HepG2 (cell line): ENCODE data around the gene ACTN4. TPM values are rescaled to one million over a fixed set of nuclear protein-coding genes. Genes with fewer than 3 reads are reported as not detected.

Experiments used
- ATAC-seq: fragments of 200-7000 bp; cut with Tn5 transposase; 3 replicates; pipeline ENCODE4 v1.9.1; 2020; ENCODE audit warnings: mild to moderate bottlenecking, moderate library complexity
- BruUV-seq: library from RNA; stranded (reverse); fragments of 400-500 nt; replicated peaks from 2 replicates; lab custom pipeline; 2021; lab: Mats Ljungman, UMichigan
- CTCF ChIA-PET: fragments of 300-600 bp; formaldehyde crosslinking; extraction: SDS; loops from one replicate; lab custom pipeline; 2021; ENCODE audit warnings: low total read pairs, inconsistent platforms, low intra/inter-chr PET ratio; lab: Yijun Ruan, JAX
- POLR2A ChIA-PET: fragments of 350-600 bp; sonication (Branson Sonifier 250); formaldehyde crosslinking; loops from one replicate; lab custom pipeline; 2020; ENCODE audit warnings: antibody characterized with exemption, inconsistent platforms; lab: Yijun Ruan, JAX
- DNase-seq: peaks from one replicate; pipeline ENCODE4 v3.0.0-alpha.2; 2015; ENCODE audit warnings: low spot score
- FAIRE-seq: peaks from 3 replicates; lab custom pipeline; 2011; peaks lifted over from hg19 to GRCh38; lab: Jason Lieb, UNC
- H2AFZ ChIP-seq: one replicate; pipeline ENCODE4 v1.6.1; 2011; ENCODE audit warnings: low read length, inconsistent platforms
- H3K27ac ChIP-seq: fragments of 300-600 bp; 3 replicates; pipeline ENCODE4 v1.8.0; 2011; ENCODE audit warnings: mixed run types, mild to moderate bottlenecking, mixed read lengths, low read length, inconsistent platforms; ENCODE audit not compliant: insufficient read depth; ENCODE audit errors: extremely low read length
- H3K27me3 ChIP-seq, 2 experiments: fragments of 200-600 bp in 1 of 2; 2 replicates in 1 of 2; 3 replicates in 1 of 2; pipeline versions ENCODE4 v1.6.0 to v1.8.0; 2011; ENCODE audit warnings: low read length in 2 of 2, mild to moderate bottlenecking in 2 of 2, moderate library complexity in 2 of 2, inconsistent platforms in 1 of 2; ENCODE audit not compliant: insufficient read depth in 2 of 2, control insufficient read depth in 1 of 2
- H3K36me3 ChIP-seq, 2 experiments: fragments of 200-600 bp in 1 of 2; replicated peaks in 1 of 2; 2 replicates in 1 of 2; 3 replicates in 1 of 2; pipeline versions ENCODE4 v1.5.1 to v1.8.0; 2011; ENCODE audit warnings: low read length in 2 of 2, inconsistent platforms in 1 of 2; ENCODE audit not compliant: insufficient read depth in 2 of 2, control insufficient read depth in 1 of 2
- H3K4me1 ChIP-seq: 2 replicates; pipeline ENCODE4 v1.5.1; 2012; ENCODE audit warnings: low read length, inconsistent platforms; ENCODE audit not compliant: insufficient read depth
- H3K4me2 ChIP-seq: 2 replicates; pipeline ENCODE4 v1.6.0; 2011; ENCODE audit warnings: low read depth, low read length, inconsistent platforms
- H3K4me3 ChIP-seq, 3 experiments: fragments of 200-600 bp in 1 of 3; sonication (generic), shearing (Covaris generic) in 1 of 3; replicated peaks in 1 of 3; 2 replicates each; pipeline ENCODE4 v1.5.1; 2011 to 2016; ENCODE audit warnings: low read length in 3 of 3, inconsistent platforms in 2 of 3, low read depth in 2 of 3, mild to moderate bottlenecking in 2 of 3, control low read depth in 1 of 3, mixed read lengths in 1 of 3; ENCODE audit not compliant: insufficient read depth in 1 of 3
- H3K79me2 ChIP-seq: one replicate; pipeline ENCODE4 v1.6.1; 2011; ENCODE audit warnings: low read length, inconsistent platforms; ENCODE audit not compliant: insufficient read depth
- H3K9ac ChIP-seq: 2 replicates; pipeline ENCODE4 v1.6.0; 2011; ENCODE audit warnings: mild to moderate bottlenecking, low read depth, low read length, inconsistent platforms; ENCODE audit not compliant: insufficient read depth
- H3K9me3 ChIP-seq: 2 replicates; pipeline ENCODE4 v1.5.1; 2012; ENCODE audit warnings: mild to moderate bottlenecking, low read length
- H4K20me1 ChIP-seq: 2 replicates; pipeline ENCODE4 v1.6.0; 2011; ENCODE audit warnings: inconsistent platforms, mild to moderate bottlenecking, low read length, moderate library complexity; ENCODE audit not compliant: insufficient read depth
- CBFB ChIP-seq: sonication (generic); formaldehyde crosslinking; IDR thresholded peaks from 2 replicates; pipeline ENCODE4 v1.4.0; 2020; ENCODE audit warnings: missing genetic modification reagents
- DPF2 ChIP-seq: sonication (generic); formaldehyde crosslinking; IDR thresholded peaks from 2 replicates; pipeline ENCODE4 v1.4.0; 2020; ENCODE audit warnings: mild to moderate bottlenecking, low read depth, missing genetic modification reagents, borderline replicate concordance
- FIP1L1 ChIP-seq: fragments of 200-400 bp; formaldehyde crosslinking; IDR thresholded peaks from 2 replicates; pipeline ENCODE4 v1.6.1; 2018; ENCODE audit warnings: low read depth, mild to moderate bottlenecking, low read length, moderate library complexity, borderline replicate concordance; ENCODE audit not compliant: insufficient read depth
- HNRNPLL ChIP-seq: fragments of 200-400 bp; formaldehyde crosslinking; IDR thresholded peaks from 2 replicates; pipeline ENCODE4 v1.6.1; 2017; ENCODE audit warnings: mild to moderate bottlenecking, low read depth, low read length; ENCODE audit not compliant: poor library complexity, severe bottlenecking
- MEF2D ChIP-seq: sonication (generic); formaldehyde crosslinking; IDR thresholded peaks from 2 replicates; pipeline ENCODE4 v1.5.1; 2020; ENCODE audit warnings: mild to moderate bottlenecking, missing genetic modification reagents
- RFXAP ChIP-seq: sonication (generic); formaldehyde crosslinking; IDR thresholded peaks from 2 replicates; pipeline ENCODE4 v1.4.0; 2020; ENCODE audit warnings: missing genetic modification reagents, borderline replicate concordance
- SP5 ChIP-seq: IDR thresholded peaks from 2 replicates; pipeline ENCODE4 v1.6.1; 2016; ENCODE audit warnings: low read depth, borderline replicate concordance
- UBTF ChIP-seq: sonication (generic); formaldehyde crosslinking; IDR thresholded peaks from 2 replicates; pipeline ENCODE4 v1.4.0; 2020; ENCODE audit warnings: mild to moderate bottlenecking, missing genetic modification reagents
- WIZ ChIP-seq: sonication (generic); formaldehyde crosslinking; IDR thresholded peaks from 2 replicates; pipeline ENCODE4 v1.5.1; 2020; ENCODE audit warnings: mild to moderate bottlenecking, missing genetic modification reagents
- ZNF746 ChIP-seq: sonication (generic); formaldehyde crosslinking; IDR thresholded peaks from 2 replicates; pipeline ENCODE4 v1.8.0; 2022; ENCODE audit warnings: mild to moderate bottlenecking, missing genetic modification reagents
- WGBS: methylation state at CpG from one replicate; pipeline ENCODE4 v1.1.6; 2017; ENCODE audit warnings: low lambda C conversion rate; 5-methylcytosine and 5-hydroxymethylcytosine counted together
- in situ Hi-C: cut with HindIII; loops from 2 replicates; pipeline ENCODE4 v1.10.0; 2017; ENCODE audit warnings: low pct_unique_long_range_greater_than_20kb; ENCODE audit not compliant: extremely low pct_ligation_motif_present
- intact Hi-C: fragments of 100-400 bp; cut with micrococcal nuclease; formaldehyde crosslinking; loops from one replicate; pipeline ENCODE4 v1.10.0; 2022; ENCODE audit not compliant: unreplicated experiment
- polyA plus RNA-seq, 8 experiments: library from polyadenylated mRNA; depleted of rRNA in 3 of 8; stranded (reverse) in 7 of 8; unstranded in 1 of 8; fragments of >200 nt; fragmentation: Illumina TruSeq in 4 of 8; extraction: Trizol in 4 of 8; gene quantifications; 2 replicates each; pipeline versions ENCODE4 v1.2.1 to v1.2.3, GENCODE V29; 2011 to 2016; ENCODE audit warnings: low read depth in 4 of 8, missing spikeins in 1 of 8, mixed read lengths in 1 of 8; ENCODE audit not compliant: insufficient read depth in 1 of 8
- total RNA-seq, 5 experiments: library from RNA; depleted of rRNA; stranded (reverse); fragments of >200 nt; fragmentation: Illumina TruSeq; extraction: Trizol; gene quantifications; 2 replicates each; pipeline ENCODE4 v1.2.3, GENCODE V29; 2016; ENCODE audit warnings: low read depth in 1 of 5
- TF ChIP-seq, protein P1 (sequence below): sonication (generic); formaldehyde crosslinking; IDR thresholded peaks from 2 replicates; pipeline ENCODE4 v1.5.0; 2020; ENCODE audit warnings: missing genetic modification reagents
- TF ChIP-seq, protein P2 (sequence below): IDR thresholded peaks from 2 replicates; pipeline ENCODE4 v1.6.1; 2016

Gene ACTN4
- total and polyA plus RNA-seq, 2 of the 13 experiments (the other 11 are each of a cell fraction or from before 2014, with no cell fraction given), result 171 to 192 TPM

- H2AFZ ChIP-seq, result no peak overlapping the region
- in situ Hi-C loops, result no loop called here
- WGBS, result 47% methylated on average over 7 of the region's 7 CpGs
These were observed 32.4 kb upstream of the ACTN4 start for GRCh38 chr19:38615007-38615581.

More at GRCh38 chr19:38615007-38615581, 32.4 kb upstream of the ACTN4 start:
- DNase-seq (no peak), ATAC-seq (no peak), FAIRE-seq (no peak)
- Histone ChIP-seq H3K4me1 (peaks cover 35% of the 10 kb centered on the region), H3K27ac (no peak overlapping the region), H3K4me3 (no peak overlapping the region), H3K9me3 (no peaks in the 10 kb centered on the region), H4K20me1 (no peaks in the 10 kb centered on the region), H3K9ac (no peak overlapping the region), H3K79me2 (peaks cover 12% of the 10 kb centered on the region), H3K4me2 (peak overlapping the region; percentile 3; the same call in 1 of the 2 replicates), H3K27me3 (no peaks in the 10 kb centered on the region; a peak in 2 of 5 replicates), H3K36me3 (no peaks in the 10 kb centered on the region)
- ChIA-PET CTCF (no interaction called here), POLR2A (interaction anchor here (1.0 kb wide), 1 partner anchor 20 kb away, joined by 4 read pairs; no protein-coding TSS in a partner anchor)
- no TSS peak for BruUV-seq
- intact Hi-C loops, result no loop called here
- TF ChIP-seq UBTF (CRISPR knock-in tag) (no peak), WIZ (CRISPR knock-in tag) (no peak), MEF2D (CRISPR knock-in tag) (no peak), DPF2 (CRISPR knock-in tag) (no peak), HNRNPLL (no peak), RFXAP (no peak), FIP1L1 (no peak), CBFB (CRISPR knock-in tag) (no peak), ZNF746 (CRISPR knock-in tag) (no peak), SP5 (CRISPR knock-in tag) (no peak)
- TF ChIP-seq, protein P1, sequence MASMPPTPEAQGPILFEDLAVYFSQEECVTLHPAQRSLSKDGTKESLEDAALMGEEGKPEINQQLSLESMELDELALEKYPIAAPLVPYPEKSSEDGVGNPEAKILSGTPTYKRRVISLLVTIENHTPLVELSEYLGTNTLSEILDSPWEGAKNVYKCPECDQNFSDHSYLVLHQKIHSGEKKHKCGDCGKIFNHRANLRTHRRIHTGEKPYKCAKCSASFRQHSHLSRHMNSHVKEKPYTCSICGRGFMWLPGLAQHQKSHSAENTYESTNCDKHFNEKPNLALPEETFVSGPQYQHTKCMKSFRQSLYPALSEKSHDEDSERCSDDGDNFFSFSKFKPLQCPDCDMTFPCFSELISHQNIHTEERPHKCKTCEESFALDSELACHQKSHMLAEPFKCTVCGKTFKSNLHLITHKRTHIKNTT (CRISPR knock-in tag), result no peak
- TF ChIP-seq, protein P2, sequence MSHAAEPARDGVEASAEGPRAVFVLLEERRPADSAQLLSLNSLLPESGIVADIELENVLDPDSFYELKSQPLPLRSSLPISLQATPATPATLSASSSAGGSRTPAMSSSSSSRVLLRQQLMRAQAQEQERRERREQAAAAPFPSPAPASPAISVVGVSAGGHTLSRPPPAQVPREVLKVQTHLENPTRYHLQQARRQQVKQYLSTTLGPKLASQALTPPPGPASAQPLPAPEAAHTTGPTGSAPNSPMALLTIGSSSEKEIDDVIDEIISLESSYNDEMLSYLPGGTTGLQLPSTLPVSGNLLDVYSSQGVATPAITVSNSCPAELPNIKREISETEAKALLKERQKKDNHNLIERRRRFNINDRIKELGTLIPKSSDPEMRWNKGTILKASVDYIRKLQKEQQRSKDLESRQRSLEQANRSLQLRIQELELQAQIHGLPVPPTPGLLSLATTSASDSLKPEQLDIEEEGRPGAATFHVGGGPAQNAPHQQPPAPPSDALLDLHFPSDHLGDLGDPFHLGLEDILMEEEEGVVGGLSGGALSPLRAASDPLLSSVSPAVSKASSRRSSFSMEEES, result no peak
